ENCODE measurements around the gene PPARD.

DNA sequence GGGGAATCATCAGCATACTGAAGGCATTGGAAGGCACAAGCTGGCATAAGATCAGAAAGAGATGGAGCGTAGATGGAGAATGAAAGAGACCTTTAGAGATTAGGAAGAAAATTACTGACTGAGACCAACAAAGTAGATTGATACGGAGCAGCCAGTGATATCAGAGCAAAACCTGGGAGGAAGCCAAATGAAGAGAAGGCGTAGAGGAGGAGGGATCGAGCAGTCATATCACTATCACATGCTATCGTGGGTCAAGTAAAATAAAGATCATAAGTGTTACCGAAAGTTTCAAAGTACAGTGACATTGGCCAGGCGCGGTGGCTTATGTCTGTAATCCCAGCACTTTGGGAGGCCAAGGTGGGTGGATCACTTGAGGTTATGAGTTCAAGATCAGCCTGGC, 56.2 kb downstream of the PPARD start:
- no peak for TF ChIP-seq CTCF (IDR thresholded peaks at IDR 0.05)
- TF ChIP-seq EP300 (IDR thresholded peaks at IDR 0.05): no peak
- TF ChIP-seq POLR2A (IDR thresholded peaks at IDR 0.05): no peak
